ENCODE data around the gene SOX10. TPM values are rescaled to one million over a fixed set of nuclear protein-coding genes. Genes with fewer than 3 reads are reported as not detected.

Gene SOX10
- not detected in 5 replicates for total RNA-seq (2022; extraction: Qiagen RNA extraction; ENCODE audit: low read depth)

GRCh38 chr22:37983860-37984791 is at the start of gene SOX10:
SOX10 (minus strand) TSS chr22:37984555; CDS start chr22:37983784, 771 bp downstream.

DNA sequence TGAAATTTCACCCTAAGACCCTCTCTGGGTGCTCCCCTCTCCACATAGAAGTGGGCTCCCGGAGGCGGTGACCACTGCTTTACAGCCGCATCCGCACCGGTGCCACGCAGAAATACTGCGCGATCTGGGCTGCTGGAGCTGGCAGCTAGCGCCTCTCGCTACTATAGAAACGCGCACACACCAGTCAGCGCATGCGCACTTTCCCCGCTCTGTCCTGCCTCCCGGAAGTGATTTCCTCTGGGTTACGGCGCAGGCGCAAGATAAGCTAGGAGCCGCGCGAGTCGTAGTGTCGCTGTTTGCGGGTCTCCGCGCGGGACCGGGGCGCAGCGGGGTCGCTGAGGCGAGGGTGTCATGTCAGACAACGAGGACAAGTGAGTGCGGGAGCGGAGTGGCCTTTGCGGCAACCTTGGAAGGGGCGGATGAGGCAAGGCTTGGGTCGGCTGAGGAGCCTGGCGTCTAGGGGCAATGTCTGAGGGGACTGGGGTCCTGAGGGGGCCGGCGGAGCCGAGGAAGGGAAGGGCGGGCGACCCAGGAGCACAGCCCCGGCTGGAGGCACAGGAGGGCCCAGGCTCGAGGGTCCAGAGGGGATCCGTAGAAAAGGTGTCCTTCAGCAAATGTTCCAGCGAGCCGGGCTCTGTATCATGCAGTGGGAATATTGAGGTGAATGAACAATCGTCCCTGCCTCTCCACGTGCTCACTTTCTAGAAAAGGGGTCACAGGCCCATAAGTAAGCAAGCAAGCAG is 30.7 kb downstream of the SOX10 start, which contains the start of the genes C22orf23 and POLR2F:
TSS of gene C22orf23 (minus strand) at position 165 of the 743 bp plus-strand sequence. CDS start 452 bp downstream, outside the sequence.
TSS of gene POLR2F (plus strand) at position 263 of the 743 bp plus-strand sequence. CDS start at position 352, 89 bp downstream.

Other genes starting within 250 kb of the SOX10 start
- gene GCAT, start 176.6 kb downstream of the SOX10 start, total RNA-seq (2022; extraction: Qiagen RNA extraction; ENCODE audit: low read depth), result 2.4 to 4.0 TPM (median 3.0 TPM) in 5 replicates
- gene GALR3, start 161.2 kb downstream of the SOX10 start, total RNA-seq (2022; extraction: Qiagen RNA extraction; ENCODE audit: low read depth), result not detected in 5 replicates
- gene ANKRD54, start 140.2 kb downstream of the SOX10 start, total RNA-seq (2022; extraction: Qiagen RNA extraction; ENCODE audit: low read depth), result 16.9 to 26.6 TPM (median 24.2 TPM) in 5 replicates
- gene EIF3L, start 135.1 kb downstream of the SOX10 start, total RNA-seq (2022; extraction: Qiagen RNA extraction; ENCODE audit: low read depth), result 250 to 297 TPM (median 288 TPM) in 5 replicates
- gene MICALL1, start 78.3 kb downstream of the SOX10 start, total RNA-seq (2022; extraction: Qiagen RNA extraction; ENCODE audit: low read depth), result 16.2 to 21.3 TPM (median 16.8 TPM) in 5 replicates
- 0.14 to 0.36 TPM (median 0.28 TPM) in 5 replicates for gene C22orf23, start 31.0 kb downstream of the SOX10 start, total RNA-seq (2022; extraction: Qiagen RNA extraction; ENCODE audit: low read depth)
- 117 to 144 TPM (median 140 TPM) in 5 replicates for gene POLR2F, start 30.9 kb downstream of the SOX10 start, total RNA-seq (2022; extraction: Qiagen RNA extraction; ENCODE audit: low read depth)
- 9.0 to 13.8 TPM (median 10.5 TPM) in 5 replicates for gene PICK1, start 72.8 kb upstream of the SOX10 start, total RNA-seq (2022; extraction: Qiagen RNA extraction; ENCODE audit: low read depth)
- not detected in 5 replicates for gene SLC16A8, start 99.6 kb upstream of the SOX10 start, total RNA-seq (2022; extraction: Qiagen RNA extraction; ENCODE audit: low read depth)
- 2.9 to 4.9 TPM (median 4.4 TPM) in 5 replicates for gene BAIAP2L2, start 126.1 kb upstream of the SOX10 start, total RNA-seq (2022; extraction: Qiagen RNA extraction; ENCODE audit: low read depth)
- 2.3 to 5.1 TPM (median 4.4 TPM) in 5 replicates for gene PLA2G6, start 197.3 kb upstream of the SOX10 start, total RNA-seq (2022; extraction: Qiagen RNA extraction; ENCODE audit: low read depth)
- 12.4 to 17.0 TPM (median 13.4 TPM) in 5 replicates for gene MAFF, start 217.4 kb upstream of the SOX10 start, total RNA-seq (2022; extraction: Qiagen RNA extraction; ENCODE audit: low read depth)

All from A549 treated with CpdA at 1 μM for 4 hours (cell line).